Occipital lobe (tissue), 3 donors: ENCODE data around the gene XYLB. TPM values are rescaled to one million over a fixed set of nuclear protein-coding genes. Genes with fewer than 3 reads are reported as not detected.

ENCODE experiments used
- DNase-seq: peaks from one replicate; lab custom pipeline; 2025; lab: John Stamatoyannopoulos, UW
- small RNA-seq: library from RNA; depleted of rRNA; stranded (forward); fragments of <200 nt; gene quantifications from one replicate; pipeline ENCODE3, GENCODE V24; 2014
- total RNA-seq: library from RNA; depleted of rRNA; stranded (reverse); fragments of >200 nt; gene quantifications from one replicate; pipeline ENCODE4 v1.2.3, GENCODE V29; 2014

XYLB gene
- total RNA-seq, 1 donor from 2014 or later, result 7.3 TPM

DNA sequence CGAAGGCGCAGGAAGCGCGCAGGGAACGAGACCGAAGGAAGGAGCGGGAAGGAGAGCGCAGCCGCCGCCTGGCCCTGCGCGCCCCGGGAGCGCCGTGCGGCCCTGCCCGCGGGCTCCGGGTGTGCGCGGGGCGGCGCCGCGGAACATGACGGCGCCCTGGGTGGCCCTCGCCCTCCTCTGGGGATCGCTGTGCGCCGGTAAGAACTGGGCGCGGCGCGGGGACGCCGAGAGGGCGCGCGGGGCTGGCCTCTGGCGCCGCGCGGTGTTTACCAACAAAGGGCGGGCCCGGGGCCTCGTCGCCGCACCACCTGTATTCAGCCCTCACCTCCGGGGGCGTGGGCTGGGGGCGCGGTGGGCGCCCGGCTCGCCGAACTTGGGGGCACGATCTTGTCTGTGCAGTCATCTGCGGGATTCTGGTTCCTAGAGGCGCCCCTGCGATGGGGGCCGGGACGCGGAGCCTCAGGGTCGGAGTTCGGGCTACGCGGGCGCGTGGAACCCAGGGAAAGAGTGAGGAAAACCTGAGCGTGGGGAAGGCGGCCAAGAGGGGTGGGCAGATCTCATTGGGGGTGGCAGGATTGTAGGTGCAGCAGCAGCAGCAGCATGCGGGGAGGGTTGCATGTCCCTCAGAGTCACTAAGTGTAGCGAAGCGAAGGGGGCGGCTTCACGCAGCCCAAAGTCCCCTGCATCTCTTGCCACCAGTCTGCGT lies 107.7 kb downstream of the XYLB start:
- DNase-seq, result peak; percentile 21

DNA sequence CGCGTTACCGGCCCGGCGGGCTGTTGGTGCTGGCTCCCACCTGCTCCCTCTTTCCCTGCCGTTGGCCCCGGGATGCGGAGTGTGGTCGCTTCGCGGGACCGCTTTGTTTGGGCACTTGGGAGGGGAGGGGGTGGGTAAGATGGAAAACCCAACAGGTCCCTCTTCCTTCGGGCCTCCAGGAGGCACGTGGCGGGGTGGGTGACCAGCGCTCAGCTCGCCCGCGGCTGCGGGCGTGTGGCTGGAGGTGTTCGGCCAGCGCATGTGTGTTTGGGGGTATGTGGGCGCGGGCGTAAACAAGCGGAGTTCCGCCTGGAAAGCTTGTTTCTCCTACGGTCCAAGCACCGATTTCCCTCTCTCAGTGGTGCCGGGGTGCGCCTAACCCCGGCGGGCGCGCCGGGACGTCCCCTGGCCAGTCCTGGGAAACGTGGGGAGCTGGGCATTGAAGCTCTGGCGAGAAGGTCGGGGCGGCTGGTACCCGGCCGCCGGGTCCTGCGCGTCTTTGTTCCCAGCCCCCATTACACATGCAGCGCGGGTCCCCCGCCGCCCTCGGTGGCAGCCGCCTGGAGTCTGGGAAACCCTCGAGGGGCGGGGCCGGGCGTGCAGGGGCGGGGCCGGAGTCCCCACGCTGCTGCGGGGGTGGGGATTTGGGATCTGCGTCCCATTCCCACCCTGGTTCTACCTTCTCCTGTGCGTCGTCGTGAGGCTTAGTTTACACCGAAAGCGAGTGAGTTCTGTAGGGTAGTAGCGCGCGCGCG lies 108.5 kb downstream of the XYLB start:
- peak; percentile 51 for DNase-seq

DNA sequence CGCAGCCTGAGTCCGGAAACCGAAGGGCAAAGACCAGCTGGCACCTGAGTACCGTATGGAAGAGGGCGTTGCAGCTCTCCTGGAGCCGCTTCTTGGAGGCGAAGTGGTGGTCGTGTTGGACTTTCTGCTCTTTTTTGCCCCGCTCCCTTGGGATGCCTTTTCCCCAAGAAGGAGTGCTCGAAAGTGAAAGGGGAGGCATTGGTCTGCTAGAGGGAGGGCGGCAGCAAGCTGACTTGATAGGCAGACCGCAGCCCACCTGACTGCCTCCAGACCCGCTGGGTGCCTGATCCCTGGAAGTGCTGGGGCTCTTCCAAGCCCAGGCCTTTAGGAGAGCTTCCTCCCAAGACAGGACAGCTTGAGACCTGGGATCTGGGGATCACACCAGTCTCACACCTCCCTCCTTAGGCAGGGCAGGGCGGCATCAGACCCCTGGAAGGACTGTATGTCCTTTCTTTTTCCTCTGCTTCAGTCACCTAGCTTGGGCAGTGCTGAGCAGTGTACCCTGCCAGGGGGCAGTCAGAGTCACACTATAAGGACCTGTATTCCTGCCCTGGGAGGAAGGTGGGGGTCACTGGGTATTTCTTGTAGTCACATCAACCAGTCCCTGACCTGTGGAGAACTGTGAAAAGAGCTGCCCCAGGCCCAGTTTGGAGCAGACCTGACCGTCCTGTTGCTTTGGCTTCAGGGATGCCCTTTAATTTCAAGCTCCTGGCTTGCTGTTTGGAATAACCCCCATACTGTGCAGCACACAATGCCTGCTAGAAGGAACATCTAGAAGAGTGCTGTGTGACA lies 109.2 kb downstream of the XYLB start:
- DNase-seq, result no peak

DNA sequence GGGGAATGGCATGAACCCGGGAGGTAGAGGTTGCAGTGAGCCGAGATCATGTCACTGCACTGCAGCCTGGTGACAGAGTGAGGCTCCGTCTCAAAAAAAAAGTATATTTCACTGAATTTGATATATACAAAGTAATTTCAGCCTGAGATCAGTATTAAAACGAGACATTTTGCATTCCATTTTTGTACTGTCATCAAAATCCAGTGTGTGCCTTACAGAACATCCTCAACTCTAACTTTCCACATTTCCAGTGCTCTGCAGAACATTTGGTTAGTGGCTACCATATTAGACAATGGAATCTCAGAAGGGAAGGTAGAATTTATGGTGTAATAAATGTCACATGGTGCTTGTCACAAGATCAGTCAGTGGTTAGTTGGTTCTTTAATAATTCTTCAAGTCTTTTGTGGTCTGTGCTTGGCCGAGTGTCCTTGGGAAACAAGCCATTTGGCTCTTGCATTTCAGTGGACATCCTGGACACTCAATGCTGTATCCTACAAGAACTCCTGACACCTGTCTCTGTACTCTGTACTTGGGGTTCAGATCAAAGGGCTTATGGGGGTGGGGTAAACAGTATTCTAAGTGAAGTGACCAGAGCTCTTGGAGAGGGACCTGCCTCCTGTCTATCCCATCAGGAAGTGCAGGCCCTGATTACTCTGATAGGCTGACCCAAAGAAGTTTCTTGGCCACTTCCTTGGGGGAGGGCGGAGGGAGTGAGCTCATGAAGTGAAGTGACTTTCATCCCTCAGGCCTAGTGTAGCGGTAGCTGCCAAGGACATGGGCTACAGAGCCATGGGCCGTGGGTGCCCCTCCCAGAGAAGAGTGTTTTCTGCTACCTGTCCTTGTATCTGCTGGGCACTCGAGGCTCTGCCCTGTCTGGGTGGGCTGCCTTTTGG lies 110.8 kb downstream of the XYLB start:
- no peak for DNase-seq

DNA sequence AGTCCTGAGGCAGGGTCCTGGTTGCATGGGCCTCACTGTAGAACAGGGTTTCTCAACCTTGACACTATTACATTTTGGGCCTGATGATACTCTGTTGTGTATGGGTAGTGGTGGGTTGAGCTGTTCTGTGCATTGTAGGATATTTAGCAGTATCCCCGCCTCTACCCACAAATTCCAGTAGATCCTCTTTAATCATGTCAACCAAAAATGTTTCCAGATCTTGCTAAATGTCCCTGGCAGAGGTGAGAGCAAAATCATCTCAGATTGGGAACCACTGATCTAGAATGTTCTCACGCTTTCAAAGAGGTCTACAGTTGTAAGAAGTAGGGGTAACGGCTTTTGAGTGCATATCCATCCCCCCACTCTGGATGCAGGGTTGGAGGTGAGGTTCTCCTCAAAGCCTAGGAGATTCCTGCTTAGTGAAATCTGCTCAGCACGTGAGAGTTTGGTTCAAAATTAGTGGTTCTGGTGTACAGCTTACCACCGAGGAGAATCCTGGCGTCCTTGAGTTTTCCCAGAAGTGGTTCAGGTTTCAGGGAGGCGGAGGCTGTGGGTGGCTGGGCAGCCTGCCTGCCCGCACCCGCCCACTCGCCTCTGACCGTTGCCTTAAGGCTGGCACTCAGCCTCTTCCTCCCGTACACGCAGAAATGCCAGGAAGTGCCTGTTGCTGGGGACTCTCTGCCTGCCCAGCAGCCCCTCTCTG lies 112.4 kb downstream of the XYLB start:
- DNase-seq, result peak; percentile 36

DNA sequence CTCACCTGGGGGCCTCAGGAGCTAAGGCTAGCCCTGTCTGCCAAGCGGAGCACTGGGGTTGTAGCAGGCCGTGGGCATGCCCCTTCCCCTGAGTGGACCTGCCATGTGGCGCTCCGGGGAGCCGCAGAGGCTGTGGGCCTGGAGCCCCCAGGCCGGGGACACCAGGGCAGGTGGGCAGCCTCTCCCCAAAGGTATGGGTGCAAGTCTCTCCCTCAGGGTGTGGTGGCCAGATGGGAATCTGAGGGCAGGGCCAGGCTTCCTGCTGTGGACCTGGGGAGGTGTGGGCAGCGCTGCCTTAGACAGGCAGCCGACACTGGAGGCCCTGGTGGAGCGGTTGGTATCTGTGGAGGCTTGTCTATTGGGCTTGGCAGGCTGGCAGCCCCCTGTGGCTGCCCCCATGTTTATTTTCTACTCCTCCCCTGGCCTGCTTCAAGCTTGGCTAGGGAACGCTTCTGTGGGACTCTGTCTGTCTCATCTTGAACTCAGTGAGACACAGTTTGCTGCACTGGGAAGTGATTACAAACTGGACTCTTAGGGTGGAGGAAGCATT lies 113.0 kb downstream of the XYLB start:
- no peak for DNase-seq

DNA sequence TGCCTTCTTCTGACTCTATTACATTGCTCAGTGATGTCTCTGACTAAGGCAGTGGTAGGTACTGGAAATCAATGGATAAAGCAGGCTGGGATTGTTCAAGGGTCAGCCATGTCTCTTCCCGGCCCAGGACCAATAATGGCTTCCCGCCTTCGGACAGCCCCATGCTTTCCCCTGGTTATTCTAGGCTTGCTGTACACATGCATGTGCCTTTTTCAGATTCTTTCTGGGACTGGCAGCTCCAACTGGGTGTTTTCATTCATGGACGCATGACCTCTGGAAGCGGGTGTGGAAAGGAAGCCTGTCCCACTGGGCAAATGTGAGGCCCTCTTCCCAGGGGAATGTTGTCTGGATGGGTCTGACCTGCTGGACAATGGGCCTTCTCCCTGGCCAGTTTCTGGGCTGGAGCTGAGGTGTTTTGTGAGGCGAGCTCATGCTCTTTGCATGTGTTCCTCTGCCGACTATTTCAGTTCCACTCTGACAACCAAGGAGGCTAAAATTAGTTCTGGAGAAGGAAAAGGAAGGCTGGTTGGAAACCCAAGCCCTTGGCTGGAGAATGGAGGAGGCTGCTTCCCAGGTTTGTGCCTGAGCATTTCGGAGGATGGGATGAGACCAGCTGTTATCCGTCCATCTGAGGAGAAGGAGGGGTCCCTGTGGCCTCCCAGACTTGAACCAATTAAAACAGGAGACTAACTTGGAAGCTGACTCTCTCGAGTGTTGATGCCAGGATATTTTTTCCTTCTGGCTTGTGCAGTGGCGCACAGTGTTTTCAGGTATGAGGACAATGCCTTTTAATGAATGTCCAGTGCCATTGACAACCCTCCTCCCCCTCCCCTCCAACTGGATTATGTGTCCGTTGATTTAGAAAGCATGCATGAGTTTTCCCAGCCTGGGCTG lies 114.0 kb downstream of the XYLB start:
- no peak for DNase-seq

Small RNA genes within 50 kb of the gene (small RNA-seq; reads per million reads assigned to genes)
- gene RNU6-235P, result not detected

Other genes starting within 250 kb of the XYLB start
- 26.2 TPM for gene ACAA1, start 209.7 kb upstream of the XYLB start, total RNA-seq
- gene MYD88, start 208.1 kb upstream of the XYLB start, total RNA-seq, result 2.7 TPM
- gene OXSR1, start 181.2 kb upstream of the XYLB start, total RNA-seq, result 54.9 TPM
- gene SLC22A13, start 81.0 kb upstream of the XYLB start, total RNA-seq, result 0.94 TPM
- 0.31 TPM for gene SLC22A14, start 64.5 kb upstream of the XYLB start, total RNA-seq
- 42.6 TPM for gene ACVR2B, start 107.1 kb downstream of the XYLB start, total RNA-seq
- gene EXOG, start 149.6 kb downstream of the XYLB start, total RNA-seq, result 18.9 TPM